Astrocyte (in vitro differentiated cells and primary cell): ENCODE data around the gene AICDA. TPM values are rescaled to one million over a fixed set of nuclear protein-coding genes. Genes with fewer than 3 reads are reported as not detected.

Experiments used
- DNase-seq: peaks from one replicate; pipeline ENCODE4 v3.0.0-alpha.2; 2010; ENCODE audit warnings: low read depth
- FAIRE-seq: peaks from 2 replicates; lab custom pipeline; 2011; peaks lifted over from hg19 to GRCh38; lab: Jason Lieb, UNC
- H2AFZ ChIP-seq: 2 replicates; pipeline ENCODE4 v1.6.0; 2012; ENCODE audit warnings: low read depth, low read length, inconsistent platforms
- H3K27ac ChIP-seq: 2 replicates; pipeline ENCODE4 v1.5.1; 2011; ENCODE audit warnings: low read depth, low read length, inconsistent platforms
- H3K27me3 ChIP-seq: 2 replicates; pipeline ENCODE4 v1.6.0; 2011; ENCODE audit warnings: low read length, inconsistent platforms; ENCODE audit not compliant: insufficient read depth
- H3K36me3 ChIP-seq: 2 replicates; pipeline ENCODE4 v1.5.1; 2011; ENCODE audit warnings: low read length, inconsistent platforms; ENCODE audit not compliant: insufficient read depth
- H3K4me1 ChIP-seq: 2 replicates; pipeline ENCODE4 v1.5.1; 2011; ENCODE audit warnings: low read length, inconsistent platforms; ENCODE audit not compliant: insufficient read depth
- H3K4me2 ChIP-seq: 2 replicates; pipeline ENCODE4 v1.6.0; 2012; ENCODE audit warnings: low read length, inconsistent platforms
- H3K4me3 ChIP-seq: 2 replicates; pipeline ENCODE4 v1.5.1; 2011; ENCODE audit warnings: low read depth, mild to moderate bottlenecking, low read length, inconsistent platforms; ENCODE audit not compliant: insufficient read depth
- H3K79me2 ChIP-seq: 2 replicates; pipeline ENCODE4 v1.6.0; 2012; ENCODE audit warnings: mild to moderate bottlenecking, low read length, inconsistent platforms; ENCODE audit not compliant: insufficient read depth
- H3K9ac ChIP-seq: 2 replicates; pipeline ENCODE4 v1.6.0; 2012; ENCODE audit warnings: mild to moderate bottlenecking, low read length, inconsistent platforms
- H3K9me3 ChIP-seq: 2 replicates; pipeline ENCODE4 v1.5.1; 2012; ENCODE audit warnings: low read depth, mild to moderate bottlenecking, low read length, inconsistent platforms; ENCODE audit not compliant: insufficient read depth
- H4K20me1 ChIP-seq: 2 replicates; pipeline ENCODE4 v1.6.0; 2012; ENCODE audit warnings: low read length, inconsistent platforms; ENCODE audit not compliant: insufficient read depth
- H3K27ac Mint-ChIP-seq: one replicate; pipeline ENCODE4 v1.8.0; 2021; ENCODE audit warnings: mild to moderate bottlenecking, mixed read lengths; ENCODE audit not compliant: unreplicated experiment
- H3K27me3 Mint-ChIP-seq: one replicate; pipeline ENCODE4 v1.8.0; 2021; ENCODE audit warnings: low read depth, mixed read lengths; ENCODE audit not compliant: unreplicated experiment
- H3K36me3 Mint-ChIP-seq: one replicate; pipeline ENCODE4 v1.8.0; 2021; ENCODE audit warnings: low read depth, mixed read lengths; ENCODE audit not compliant: unreplicated experiment
- H3K4me1 Mint-ChIP-seq: one replicate; pipeline ENCODE4 v1.8.0; 2021; ENCODE audit warnings: low read depth, mixed read lengths; ENCODE audit not compliant: unreplicated experiment
- H3K4me3 Mint-ChIP-seq: one replicate; pipeline ENCODE4 v1.8.0; 2021; ENCODE audit warnings: mild to moderate bottlenecking, moderate library complexity, mixed read lengths; ENCODE audit not compliant: unreplicated experiment
- H3K9me3 Mint-ChIP-seq: one replicate; pipeline ENCODE4 v1.8.0; 2021; ENCODE audit warnings: mild to moderate bottlenecking, mixed read lengths; ENCODE audit not compliant: unreplicated experiment
- CTCF ChIP-seq: IDR thresholded peaks from 2 replicates; pipeline ENCODE4 v1.5.1; 2011; ENCODE audit warnings: low read depth, mild to moderate bottlenecking, inconsistent platforms, low read length, moderate library complexity; ENCODE audit not compliant: insufficient read depth
- EZH2 ChIP-seq: IDR thresholded peaks from 2 replicates; pipeline ENCODE4 v1.6.1; 2012; ENCODE audit warnings: mild to moderate bottlenecking, low read length, inconsistent platforms; ENCODE audit not compliant: insufficient read depth
- total RNA-seq: library from RNA; stranded (reverse); gene quantifications from 2 replicates; pipeline ENCODE4 v1.2.1, GENCODE V29; 2021

AICDA gene
- total RNA-seq, 1 donor from 2014 or later = not detected

DNA sequence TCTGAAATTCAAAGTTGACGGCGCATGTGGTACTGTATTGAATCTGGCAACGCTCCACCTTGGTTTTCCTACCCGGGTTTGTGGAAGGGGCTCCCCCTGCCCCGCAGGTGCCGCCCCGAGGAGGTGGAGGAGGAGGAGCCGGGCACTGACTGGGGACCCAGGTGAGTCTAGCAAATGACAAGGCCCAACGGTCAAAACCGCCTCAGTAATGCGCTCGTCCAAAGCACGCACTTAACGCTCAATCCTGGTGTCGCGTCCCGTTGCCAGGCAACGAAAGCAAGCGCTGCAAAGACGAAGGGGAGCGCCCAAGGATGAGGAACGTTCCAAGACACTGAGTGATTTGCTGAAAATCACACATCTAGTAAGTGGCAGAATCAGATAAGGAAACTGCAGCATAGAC is 48.0 kb downstream of the AICDA start:
- no peak overlapping the region for H3K27ac Mint-ChIP-seq
- DNase-seq (no peak), FAIRE-seq (no peak)
- no peaks in the 10 kb centered on the region for H3K36me3 Mint-ChIP-seq
- no peaks in the 10 kb centered on the region for H4K20me1 ChIP-seq
- H3K9me3 Mint-ChIP-seq = peaks cover 10% of the 10 kb centered on the region
- no peaks in the 10 kb centered on the region for H3K36me3 ChIP-seq
- TF ChIP-seq CTCF (no peak), EZH2 (no peak)
- no peaks in the 10 kb centered on the region for H3K79me2 ChIP-seq
- H2AFZ ChIP-seq = no peak overlapping the region
- H3K27me3 Mint-ChIP-seq = no peaks in the 10 kb centered on the region
- peaks cover 3% of the 10 kb centered on the region for H3K4me1 Mint-ChIP-seq
- H3K4me3 ChIP-seq = no peak overlapping the region
- no peaks in the 10 kb centered on the region for H3K4me1 ChIP-seq
- no peak overlapping the region for H3K9ac ChIP-seq
- no peak overlapping the region for H3K27ac ChIP-seq
- no peaks in the 10 kb centered on the region for H3K27me3 ChIP-seq
- no peak overlapping the region for H3K4me2 ChIP-seq
- no peaks in the 10 kb centered on the region for H3K9me3 ChIP-seq
- no peak overlapping the region for H3K4me3 Mint-ChIP-seq

- Histone ChIP-seq H3K9ac (no peak overlapping the region), H4K20me1 (no peaks in the 10 kb centered on the region), H3K4me3 (no peak overlapping the region), H3K36me3 (no peaks in the 10 kb centered on the region), H3K9me3 (no peaks in the 10 kb centered on the region), H3K79me2 (no peaks in the 10 kb centered on the region), H3K4me2 (no peak overlapping the region), H2AFZ (no peak overlapping the region), H3K27me3 (no peaks in the 10 kb centered on the region), H3K27ac (no peak overlapping the region), H3K4me1 (no peaks in the 10 kb centered on the region)
- Mint-ChIP-seq H3K27me3 (no peaks in the 10 kb centered on the region), H3K36me3 (no peaks in the 10 kb centered on the region), H3K4me3 (no peak overlapping the region), H3K4me1 (peaks cover 8% of the 10 kb centered on the region), H3K9me3 (peaks cover 10% of the 10 kb centered on the region), H3K27ac (no peak overlapping the region)
- no peak for TF ChIP-seq EZH2
- TF ChIP-seq CTCF = no peak
- no peak for DNase-seq
- FAIRE-seq = no peak
Observed at GRCh38 chr12:8563356-8563755, 49.3 kb downstream of the AICDA start.

DNA sequence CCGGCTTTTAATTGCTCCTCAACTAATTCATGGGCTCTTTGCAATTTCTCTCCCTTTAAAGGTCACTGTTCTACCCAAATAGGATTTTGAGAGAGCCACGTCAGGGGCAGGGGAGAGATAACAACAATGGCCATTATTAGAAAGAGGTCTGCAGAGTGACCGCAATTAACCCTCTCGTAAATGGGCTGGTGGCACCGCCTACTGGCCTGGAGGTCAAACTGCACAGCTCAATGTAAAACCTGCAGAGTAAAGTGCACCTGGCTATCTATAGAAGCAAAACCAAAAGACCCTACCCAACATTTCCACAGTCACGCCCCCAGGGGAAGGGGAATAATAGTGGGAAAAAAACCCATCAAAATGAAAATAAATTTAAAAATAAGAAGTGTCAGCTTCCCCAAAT is 50.3 kb downstream of the AICDA start:
- no peaks in the 10 kb centered on the region for H3K79me2 ChIP-seq
- H4K20me1 ChIP-seq = no peaks in the 10 kb centered on the region
- no peaks in the 10 kb centered on the region for H3K9me3 ChIP-seq
- no peaks in the 10 kb centered on the region for H3K27me3 ChIP-seq
- H3K36me3 ChIP-seq = no peaks in the 10 kb centered on the region
- no peak overlapping the region for H3K9ac ChIP-seq
- DNase-seq = no peak
- no peak overlapping the region for H3K27ac ChIP-seq
- no peak overlapping the region for H2AFZ ChIP-seq
- Mint-ChIP-seq H3K4me3 (no peak overlapping the region), H3K36me3 (no peaks in the 10 kb centered on the region), H3K27me3 (no peaks in the 10 kb centered on the region), H3K27ac (no peak overlapping the region), H3K9me3 (peaks cover 9% of the 10 kb centered on the region), H3K4me1 (peaks cover 8% of the 10 kb centered on the region)
- no peak overlapping the region for H3K4me3 ChIP-seq
- H3K4me2 ChIP-seq = no peak overlapping the region
- no peak for FAIRE-seq
- no peaks in the 10 kb centered on the region for H3K4me1 ChIP-seq
- TF ChIP-seq EZH2 (no peak), CTCF (no peak)
